D721Med (cell line): ENCODE results near the gene TRIM22.

Experiments
- DNase-seq: peaks from one replicate; pipeline ENCODE4 v3.0.0; 2011; ENCODE audit warnings: low spot score; ENCODE audit not compliant: insufficient read length
- FAIRE-seq: peaks from 2 replicates; lab custom pipeline; 2011; peaks lifted over from hg19 to GRCh38; lab: Jason Lieb, UNC
- TF ChIP-seq, protein P1 (sequence below): IDR thresholded peaks from 2 replicates; pipeline ENCODE4 v1.5.1; 2012; ENCODE audit warnings: mild to moderate bottlenecking, control low read depth; ENCODE audit not compliant: insufficient read depth; ENCODE audit errors: missing control alignments

The TRIM22 gene

DNA sequence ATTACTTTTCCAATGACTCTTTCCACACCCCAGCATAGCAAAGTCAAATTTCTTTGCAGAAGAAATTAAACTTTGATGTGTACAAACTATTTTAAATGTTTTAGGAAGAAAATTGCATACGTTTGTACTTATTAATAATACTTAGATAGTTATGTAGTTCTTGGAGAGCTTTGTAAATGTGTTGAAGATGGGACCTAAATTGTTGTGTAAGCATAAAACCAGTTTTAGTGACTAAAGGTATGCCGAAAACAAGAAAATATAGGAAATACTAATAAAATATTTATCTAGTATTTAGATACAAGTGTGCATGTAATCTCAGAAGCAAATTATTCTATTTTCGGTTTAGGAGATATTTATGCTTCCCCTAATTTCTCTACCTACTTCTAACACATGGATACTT is 60.2 kb downstream of the TRIM22 start:
- TF ChIP-seq, protein P1, sequence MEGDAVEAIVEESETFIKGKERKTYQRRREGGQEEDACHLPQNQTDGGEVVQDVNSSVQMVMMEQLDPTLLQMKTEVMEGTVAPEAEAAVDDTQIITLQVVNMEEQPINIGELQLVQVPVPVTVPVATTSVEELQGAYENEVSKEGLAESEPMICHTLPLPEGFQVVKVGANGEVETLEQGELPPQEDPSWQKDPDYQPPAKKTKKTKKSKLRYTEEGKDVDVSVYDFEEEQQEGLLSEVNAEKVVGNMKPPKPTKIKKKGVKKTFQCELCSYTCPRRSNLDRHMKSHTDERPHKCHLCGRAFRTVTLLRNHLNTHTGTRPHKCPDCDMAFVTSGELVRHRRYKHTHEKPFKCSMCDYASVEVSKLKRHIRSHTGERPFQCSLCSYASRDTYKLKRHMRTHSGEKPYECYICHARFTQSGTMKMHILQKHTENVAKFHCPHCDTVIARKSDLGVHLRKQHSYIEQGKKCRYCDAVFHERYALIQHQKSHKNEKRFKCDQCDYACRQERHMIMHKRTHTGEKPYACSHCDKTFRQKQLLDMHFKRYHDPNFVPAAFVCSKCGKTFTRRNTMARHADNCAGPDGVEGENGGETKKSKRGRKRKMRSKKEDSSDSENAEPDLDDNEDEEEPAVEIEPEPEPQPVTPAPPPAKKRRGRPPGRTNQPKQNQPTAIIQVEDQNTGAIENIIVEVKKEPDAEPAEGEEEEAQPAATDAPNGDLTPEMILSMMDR: no peak
- FAIRE-seq: no peak
- no peak for DNase-seq

DNA sequence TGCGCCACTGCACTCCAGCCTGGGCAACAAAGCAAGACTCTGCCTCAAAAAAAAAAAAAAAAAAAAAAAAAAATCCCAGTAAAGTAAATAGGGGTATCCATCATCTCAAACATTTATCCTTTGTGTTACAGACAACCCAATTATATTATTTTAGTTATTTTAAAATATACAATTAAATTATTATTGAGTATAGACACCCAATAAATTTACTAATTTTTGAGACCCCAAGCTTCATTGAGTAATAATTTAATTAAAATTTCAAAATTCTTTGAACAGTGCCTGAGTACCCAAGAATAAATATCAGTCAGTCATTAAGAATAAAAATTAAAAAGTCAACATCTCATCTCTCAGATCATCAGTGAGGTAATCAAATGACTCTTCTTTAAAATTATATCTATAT is 64.4 kb downstream of the TRIM22 start, which contains the start of gene OR52N4:
TSS of gene OR52N4 (plus strand) at position 301 of the 400 bp plus-strand sequence. CDS start 498 bp downstream, outside the sequence.
- TF ChIP-seq, protein P1: no peak
- FAIRE-seq: no peak
- DNase-seq: no peak
